HG02678 (cell line): ENCODE measurements around the gene TNFAIP3.

ENCODE experiments used
- ATAC-seq: cut with Tn5 transposase; IDR thresholded peaks from one replicate; pipeline ENCODE4 v1.9.1; 2021; ENCODE audit warnings: mild to moderate bottlenecking, moderate library complexity; ENCODE audit not compliant: unreplicated experiment

TNFAIP3 gene

DNA sequence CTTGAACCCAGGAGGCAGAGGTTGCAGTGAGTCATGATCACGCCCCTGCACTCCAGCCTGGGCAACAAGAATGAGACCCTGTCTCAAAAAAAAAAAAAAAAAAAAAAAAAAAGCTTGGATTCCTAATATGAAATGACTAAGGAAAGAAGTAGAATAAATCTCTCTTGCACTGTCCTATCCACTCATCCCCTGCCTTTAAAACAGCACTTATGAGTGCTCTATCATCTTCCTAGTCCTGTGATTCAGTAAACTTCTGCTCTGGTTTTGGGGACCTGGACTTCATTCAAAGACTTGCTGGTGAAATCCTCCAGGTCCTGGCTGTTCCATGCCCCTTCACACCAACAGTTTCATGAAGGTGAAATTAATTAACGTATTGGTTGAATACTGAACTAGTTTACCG lies 29.6 kb downstream of the TNFAIP3 start:
- no peak for ATAC-seq

DNA sequence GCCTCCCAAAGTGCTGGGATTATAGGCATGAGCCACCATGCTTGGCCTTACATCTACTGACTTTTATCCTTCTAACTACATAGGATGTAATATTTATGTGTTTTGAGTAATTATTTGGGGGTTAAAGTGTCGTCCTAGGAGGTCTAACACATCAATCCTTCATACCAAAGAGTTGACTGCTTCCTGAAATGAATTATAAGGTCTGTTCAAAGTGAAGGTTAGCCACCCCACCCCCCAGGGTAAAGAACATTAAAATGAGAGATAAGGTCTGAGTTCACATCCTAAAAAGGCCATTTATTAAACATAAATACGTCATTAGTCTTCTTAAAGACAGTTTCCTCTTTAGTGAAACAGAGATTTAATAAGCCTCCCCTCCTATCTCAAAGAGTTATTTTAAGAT lies 33.8 kb downstream of the TNFAIP3 start:
- ATAC-seq: no peak

DNA sequence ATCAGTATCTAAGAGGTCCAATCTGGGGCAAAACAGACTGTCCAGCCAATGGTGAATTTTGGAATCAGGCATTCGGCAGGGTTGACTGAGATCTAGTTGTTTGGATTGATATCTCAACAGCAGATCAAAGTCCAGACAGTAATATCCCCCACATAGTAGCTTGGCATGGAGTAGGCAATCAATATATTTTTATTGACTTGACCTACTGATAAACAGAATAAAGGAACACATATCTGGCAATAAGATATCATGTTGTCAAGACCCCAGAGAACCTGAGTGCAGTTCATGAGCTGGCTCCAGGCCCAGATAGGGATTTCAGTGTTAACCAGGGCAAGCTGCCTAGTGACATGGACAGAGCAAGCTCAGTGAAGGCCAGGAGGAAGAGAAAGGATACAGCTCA lies 34.4 kb downstream of the TNFAIP3 start:
- ATAC-seq: no peak

DNA sequence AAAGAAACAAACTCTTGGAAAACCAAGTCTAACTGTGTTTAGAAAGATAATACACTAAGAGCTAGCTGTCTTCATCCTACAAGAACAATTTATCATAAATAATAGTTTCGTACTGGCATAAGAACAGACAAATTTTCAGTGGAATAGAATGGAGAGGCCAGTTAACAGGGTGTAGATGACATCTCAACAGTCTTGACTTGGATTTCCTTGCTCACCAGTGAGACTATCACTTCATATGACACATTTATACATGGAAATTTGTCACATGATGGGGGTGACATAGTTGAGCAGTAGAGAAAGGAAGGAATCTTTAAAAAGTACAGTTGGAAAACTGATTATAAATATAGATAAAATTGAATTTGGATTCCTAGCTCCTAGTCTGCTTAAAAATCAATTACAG lies 35.6 kb downstream of the TNFAIP3 start:
- ATAC-seq: no peak

DNA sequence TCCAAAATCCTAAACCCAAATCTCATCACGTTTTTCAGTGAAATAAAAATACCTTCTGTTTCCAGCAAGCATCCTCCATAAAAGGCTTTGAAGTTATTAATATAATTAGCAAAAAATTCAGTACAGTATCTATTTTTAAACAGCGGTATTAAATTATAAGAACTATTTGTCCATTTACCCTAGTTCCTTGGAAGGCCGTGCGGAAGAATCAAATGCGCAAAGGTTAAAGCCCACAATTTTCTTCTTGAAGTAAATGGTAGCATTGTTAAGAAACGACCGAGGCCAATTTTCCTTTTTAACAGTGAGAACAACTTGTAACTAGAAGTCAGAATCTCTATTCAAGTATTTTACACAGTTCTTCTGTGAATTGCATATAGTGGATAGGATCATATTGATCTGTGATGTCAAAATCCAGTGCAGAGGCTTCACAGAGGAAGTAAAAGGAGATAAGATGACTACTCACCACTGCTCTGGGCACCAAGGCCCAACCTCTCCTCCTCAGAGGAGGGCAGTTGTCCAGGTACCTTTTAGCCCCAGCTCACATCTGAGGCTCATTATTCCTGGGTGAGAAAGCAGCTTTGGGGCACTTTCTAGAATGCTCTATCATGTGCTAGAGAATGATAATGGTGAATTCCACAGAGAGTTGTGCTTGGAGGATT lies 36.3 kb downstream of the TNFAIP3 start:
- no peak for ATAC-seq

DNA sequence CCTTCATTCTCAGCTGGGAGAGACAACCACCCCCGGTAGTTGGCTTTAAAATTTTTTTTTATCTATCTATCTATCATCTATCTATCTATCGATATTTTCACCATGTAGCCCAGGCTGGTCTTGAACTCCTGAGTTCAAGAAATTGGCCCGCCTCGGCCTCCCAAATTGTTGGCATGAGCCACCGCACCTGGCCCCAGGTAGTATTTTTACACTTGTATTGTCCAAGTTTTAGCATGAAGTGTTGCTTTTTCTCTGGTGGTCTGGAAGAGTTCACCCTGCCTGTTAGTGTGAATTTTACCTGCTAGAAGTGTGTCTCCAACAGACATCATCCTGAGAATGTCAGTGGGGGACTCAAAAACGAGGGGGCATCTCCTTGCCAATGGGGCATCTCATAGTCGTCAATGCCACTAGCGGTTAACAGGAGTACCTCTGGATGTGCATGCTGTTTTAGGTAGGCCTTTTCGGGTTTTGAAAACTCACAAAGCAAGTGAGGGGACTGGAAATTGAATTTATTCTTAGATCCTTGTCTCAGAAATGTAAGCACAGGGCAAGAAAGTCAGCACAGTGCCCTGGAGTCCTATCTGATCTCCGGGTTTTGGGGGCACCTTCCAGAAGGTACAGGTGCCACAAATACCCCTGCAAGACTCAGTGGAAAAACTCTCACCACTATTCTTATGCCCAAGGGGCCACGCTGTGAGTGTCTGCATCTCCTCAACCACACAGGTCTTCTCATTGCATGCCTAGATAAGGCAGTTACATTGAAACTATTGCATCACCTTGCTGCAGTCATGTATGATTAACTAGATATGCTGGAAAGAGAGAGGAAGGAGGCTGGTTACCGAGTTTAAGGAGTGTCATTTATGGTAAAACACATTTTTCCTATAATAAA lies 37.1 kb downstream of the TNFAIP3 start:
- peak; percentile 74 for ATAC-seq

DNA sequence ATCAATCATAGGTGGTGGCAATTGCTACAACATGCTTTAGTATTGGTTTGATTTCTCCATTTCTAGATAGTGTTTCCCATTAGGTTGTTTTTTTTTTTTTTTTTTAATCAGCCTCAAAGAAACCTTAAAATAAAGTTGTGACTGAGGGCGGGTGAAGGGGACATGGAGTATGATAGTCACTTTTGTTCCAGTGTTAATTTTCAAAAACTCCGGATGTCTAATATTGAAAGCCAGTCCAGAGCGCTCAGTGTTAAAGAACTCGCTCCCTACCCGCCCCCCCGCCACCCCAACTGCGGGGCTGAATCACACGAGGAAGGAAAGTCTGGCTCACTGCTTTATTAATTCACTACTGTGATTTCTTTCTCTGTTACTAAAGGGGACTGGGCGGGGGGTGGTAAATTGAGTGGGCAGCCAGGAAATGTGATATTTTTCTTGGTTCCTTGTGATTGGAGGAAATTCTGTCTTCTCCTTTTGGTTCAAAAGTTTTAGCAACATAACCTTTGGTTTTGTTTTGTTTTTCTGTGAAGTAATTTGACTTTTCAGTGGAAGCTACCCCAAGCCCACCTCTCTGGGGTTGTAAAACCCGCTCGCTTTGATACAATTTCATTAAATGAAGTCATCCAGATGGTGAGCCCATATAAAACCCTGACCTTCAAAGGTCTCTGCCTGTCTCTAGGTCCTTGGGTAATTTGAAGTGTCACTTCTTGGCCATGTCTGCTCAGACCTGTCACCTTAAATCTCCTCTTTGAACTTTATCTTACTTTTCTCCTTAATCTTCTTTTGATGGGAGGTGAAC lies 38.0 kb downstream of the TNFAIP3 start:
- ATAC-seq: peak; percentile 49

DNA sequence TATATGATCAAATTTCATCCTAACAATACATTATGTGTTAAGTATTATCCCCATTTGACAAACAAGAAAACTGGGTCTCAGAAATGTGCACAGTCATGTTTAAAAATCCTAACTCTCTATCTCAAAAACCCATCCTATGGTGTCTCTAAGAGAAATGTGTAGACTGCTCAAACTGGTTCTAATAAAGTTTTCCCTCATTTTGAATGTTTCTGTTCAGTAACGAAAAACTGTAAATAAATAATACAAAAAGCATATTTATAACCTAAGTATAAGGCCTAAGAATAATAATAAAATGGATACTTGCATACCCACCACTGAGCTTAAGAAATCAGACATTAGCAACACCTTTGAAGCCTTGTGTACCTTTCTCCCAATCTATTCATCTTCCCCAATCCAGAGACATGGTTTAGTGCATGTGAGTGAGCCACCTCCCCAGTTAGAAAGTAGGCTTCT lies 39.0 kb downstream of the TNFAIP3 start:
- ATAC-seq: no peak

DNA sequence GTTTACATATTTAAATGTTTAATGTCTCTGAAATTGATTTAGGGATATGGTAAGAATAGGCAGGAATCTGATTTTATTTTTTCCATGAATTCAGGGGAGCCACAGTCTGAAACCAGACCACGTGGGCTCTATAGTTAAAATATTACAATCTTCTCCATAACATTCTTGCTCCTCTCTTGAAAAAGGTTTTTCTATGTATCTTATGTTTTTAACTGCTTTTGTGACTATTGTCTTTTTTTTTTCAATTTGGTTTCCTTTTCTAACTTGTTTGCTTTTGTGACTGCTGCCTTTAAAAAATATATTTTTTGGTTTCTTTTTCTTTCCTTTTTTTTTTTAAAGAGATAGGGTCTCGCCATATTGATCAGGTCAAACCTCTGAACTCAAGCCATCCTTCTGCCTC lies 40.1 kb downstream of the TNFAIP3 start:
- no peak for ATAC-seq

DNA sequence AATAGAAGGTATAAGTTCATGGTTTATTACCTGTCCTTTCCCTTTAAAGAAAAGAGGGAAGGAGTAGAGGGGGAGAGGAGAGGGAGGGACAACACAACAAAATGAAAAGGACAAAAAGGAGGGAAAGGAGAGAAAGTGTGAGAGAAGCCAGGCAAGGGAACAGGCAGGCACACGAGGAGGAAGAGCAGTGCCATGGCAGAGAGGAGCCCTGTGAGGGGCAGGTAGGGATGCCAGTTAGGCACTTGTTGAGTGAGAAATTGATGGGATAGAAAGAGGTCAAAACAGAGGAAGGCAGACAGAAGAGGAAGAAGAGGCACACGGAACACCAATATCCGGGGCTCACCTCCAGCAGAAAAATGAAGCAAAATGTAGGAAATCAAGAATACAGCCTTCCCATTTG lies 42.5 kb downstream of the TNFAIP3 start:
- no peak for ATAC-seq

DNA sequence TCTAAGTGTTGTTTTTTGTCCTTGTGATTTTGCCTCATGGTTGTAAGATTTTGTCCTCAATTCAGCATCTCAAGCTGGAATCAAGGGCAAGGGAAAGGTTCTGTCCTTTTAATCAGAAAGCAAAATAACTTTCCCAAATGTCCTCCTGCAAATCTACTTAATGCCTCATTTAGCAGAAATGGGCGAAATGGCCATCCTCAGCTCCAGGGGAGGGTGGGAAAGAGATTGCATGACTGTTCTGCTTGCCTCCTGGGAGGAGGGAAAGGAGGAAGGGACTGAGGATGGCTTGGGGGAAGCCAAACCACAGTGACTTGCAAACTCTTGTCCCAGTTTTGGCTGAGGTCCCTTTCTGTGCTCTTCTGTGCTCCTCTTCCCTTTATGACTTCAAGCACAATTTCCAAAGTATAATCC lies 43.4 kb downstream of the TNFAIP3 start:
- ATAC-seq: no peak

DNA sequence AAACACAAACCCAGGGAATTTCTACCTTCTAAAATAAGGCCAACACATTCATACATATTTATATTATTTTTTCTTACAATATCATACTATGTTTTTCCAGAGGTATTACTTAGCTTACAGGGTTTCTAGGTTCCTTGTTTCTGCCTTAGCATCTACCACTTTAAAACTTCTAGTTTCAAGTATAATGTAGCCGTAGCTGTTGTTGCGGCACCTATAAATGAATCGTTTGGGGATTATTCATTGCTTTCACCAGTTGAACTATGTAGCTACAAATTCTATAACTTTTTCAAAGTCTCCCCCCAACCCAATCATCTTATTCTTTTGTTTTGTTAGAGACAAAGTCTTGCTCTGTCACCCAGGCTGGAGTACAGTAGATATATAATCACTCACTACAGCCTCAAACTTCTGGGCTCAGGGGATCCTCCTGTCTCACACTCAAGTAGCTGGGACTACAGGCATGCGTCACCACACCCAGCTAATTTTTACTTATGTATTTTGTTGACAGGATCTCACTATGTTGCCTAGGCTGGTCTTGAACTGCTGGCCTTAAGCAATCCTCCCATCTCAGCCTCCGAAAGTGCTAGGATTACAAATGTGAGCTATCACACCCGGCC lies 43.9 kb downstream of the TNFAIP3 start:
- ATAC-seq: no peak

DNA sequence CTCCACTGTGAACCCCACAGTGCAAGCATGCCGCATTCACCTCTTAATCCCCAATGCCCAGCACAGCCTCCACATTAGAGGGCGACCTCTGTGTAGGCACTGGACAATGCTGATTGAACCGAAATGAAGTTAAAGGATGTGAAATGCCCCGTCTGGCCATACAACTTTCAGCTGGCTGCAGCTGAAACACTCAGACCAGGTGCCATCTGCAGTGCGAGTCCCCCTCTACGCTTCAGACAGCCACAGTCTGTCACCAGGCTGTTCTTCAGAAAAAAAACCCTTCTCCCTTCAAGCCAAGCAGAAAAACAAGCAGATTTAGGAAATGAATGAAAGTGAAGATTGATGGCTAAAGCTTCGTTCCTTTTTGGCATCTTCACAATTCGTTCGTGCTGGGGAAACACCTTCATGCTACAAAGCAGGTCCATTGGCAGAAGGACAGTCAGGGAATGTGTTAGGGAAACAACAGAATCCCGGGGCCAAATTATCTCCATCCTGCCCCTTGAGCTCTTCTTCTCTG lies 44.7 kb downstream of the TNFAIP3 start:
- peak; percentile 68 for ATAC-seq

DNA sequence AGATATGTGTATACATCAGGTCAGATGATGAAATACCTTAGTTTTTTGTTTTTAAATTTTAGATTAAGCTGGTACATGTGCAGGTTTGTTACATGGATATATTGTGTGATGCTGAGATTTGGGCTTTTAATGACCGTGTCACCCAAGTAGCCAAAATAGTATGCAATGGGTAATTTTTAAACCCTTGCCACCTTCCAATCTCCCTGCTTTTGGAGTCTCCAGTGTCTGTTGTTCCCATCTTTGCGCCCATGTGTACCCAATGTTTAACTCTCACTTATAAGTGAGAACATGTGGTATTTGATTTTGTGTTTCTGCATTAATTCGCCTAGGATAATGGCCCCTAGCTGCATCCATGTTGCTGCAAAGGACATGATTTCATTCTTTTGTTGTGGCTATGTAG lies 45.8 kb downstream of the TNFAIP3 start:
- ATAC-seq: no peak

DNA sequence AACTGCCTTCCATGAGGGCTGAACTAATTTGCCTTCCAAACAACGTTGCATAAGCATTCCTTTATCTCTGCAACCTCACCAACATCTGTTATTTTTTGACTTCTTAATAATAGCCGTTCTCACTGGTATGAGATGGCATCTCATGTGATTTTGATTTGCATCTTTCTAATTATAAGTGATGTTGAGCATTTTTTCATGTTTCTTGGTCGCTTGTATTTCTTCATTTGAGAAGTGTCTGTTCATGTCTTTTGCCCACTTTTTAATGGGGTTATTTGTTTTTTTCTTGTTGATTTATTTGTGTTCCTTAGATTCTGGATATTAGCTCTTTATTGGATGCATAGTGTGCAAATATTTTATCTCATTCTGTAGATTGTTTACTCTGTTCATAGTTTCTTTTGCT lies 46.4 kb downstream of the TNFAIP3 start:
- no peak for ATAC-seq

DNA sequence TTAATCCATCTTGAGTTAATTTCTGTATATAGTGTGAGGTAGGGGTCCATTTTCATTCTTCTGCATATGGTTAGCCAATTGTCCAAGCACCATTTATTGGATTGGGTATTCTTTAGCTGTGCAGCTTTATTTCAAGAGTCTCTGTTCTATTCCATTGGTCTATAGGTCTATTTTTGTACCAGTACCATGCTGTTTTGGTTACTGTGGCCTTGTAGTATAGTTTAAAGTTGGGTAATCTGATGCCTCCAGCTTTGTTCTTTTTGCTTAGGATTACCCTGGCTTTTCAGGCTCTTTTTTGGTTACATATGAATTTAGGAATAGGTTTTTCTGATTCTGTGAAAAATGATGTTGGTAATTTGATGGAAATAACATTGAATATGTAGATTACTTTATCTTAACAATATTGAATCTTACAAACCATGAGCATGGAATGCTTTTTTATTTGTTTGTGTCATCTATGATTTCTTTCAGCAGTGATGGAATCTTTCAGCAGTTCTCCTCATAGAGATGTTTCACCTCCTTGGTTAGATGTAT lies 47.0 kb downstream of the TNFAIP3 start:
- ATAC-seq: no peak

DNA sequence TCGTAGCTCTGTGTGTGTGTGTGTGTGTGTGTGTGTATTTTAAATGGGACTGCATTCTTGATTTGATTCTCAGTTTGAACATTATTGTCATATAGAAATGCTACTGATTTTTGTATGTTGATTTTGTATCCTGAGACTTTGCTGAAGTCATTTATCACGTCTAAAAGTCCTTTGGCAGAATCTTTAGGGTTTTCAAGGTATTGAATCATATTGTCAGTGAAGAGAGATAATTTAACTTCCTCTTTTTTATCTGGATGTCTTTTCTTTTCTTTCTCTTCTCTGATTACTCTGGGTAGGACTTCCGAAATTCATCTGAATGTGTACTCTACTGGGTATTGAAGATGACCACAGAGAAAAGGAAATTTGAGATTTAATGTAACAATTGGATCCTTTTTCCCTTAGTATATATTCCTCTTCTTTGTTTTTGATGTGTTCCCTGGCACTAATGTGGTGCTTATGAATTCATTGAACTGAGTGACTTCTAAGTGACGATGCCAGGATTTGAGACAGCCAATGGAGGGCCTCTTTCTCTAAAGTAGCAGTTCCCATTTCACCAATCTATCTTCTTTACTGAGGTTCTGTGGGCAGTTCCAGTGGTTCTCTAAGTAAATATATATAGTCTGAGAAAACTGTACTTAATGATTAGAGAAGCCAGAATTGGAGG lies 47.6 kb downstream of the TNFAIP3 start:
- ATAC-seq: no peak

DNA sequence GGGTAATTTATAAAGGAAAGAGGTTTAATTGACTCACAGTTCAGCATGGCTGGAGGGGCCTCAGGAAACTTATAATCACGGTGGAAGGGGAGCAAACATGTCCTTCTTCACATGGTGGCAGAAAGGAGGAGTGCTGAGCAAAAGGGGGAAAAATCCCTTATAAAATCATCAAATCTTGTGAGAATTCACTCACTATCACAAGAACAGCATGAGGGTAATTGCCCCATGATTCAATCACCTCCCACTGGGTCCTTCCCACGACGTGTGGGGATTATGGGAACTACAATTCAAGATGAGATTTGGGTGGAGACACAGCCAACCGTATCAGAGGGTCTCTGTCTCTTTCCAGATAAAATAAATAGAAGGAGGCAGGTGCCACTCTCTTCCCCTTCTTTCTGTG lies 48.7 kb downstream of the TNFAIP3 start:
- no peak for ATAC-seq

DNA sequence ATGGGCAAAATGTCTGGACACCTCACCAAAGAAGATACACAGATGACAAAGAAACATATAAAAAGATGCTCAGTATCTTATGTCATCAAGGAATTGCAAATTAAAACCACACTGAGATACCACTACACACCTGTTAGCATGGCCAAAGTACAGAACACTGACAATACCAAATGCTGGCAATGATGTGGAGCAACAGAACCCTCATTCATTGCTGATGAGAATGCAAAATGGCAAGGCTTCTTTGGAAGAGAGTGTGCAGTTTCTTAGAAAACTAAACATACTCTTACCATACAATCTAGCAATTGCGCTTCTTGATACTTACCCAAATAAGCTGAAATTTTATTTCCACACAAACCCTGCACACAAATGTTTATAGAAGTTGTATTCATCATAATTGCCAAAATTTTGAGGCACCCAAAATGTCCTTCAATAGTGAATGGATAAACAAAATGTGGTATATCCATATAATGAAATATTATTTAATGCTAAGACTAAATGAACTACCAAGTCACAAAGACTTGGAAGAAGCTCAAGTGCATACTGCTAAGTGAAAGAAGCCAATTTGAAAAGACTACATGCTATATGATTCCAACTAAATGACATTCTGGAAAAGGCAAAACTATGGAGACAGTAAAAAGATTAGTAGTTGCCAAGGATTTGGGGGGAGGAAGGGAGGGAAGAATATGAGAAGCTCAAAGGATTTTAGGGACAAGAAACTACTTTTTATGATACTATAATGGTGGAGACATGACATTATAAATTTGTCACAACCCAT lies 50.7 kb downstream of the TNFAIP3 start:
- no peak for ATAC-seq

DNA sequence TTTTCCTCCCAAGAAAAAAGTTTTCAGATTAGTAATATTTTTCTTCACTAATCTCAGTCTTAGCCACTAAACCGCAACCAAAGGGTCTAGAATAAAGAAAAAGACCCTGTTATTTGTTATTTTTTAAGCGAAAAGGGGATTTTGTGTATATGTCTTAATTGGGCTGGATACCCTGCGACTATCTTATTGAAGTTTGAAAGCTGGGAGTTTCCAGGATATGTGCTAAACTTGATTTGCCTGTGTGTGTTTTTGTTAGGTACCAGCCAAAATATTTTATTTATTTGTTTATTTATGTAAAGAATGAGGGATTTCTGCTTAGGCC lies 52.4 kb downstream of the TNFAIP3 start:
- no peak for ATAC-seq
